HG02938 (cell line): Measurements from ENCODE around the gene TEX54.
"Not testable (repeated sequence)": the region's sequence is repeated elsewhere in the genome, so short reads cannot be mapped to it uniquely, and the experiment has no call there.

Source experiments
- ATAC-seq: cut with Tn5 transposase; IDR thresholded peaks from one replicate; pipeline ENCODE4 v1.9.1; 2021; ENCODE audit warnings: mild to moderate bottlenecking, moderate library complexity; ENCODE audit not compliant: unreplicated experiment

Gene TEX54

GRCh38 chr11:62855571-62856332 lies 23.1 kb upstream of the TEX54 start:
- ATAC-seq = peak; percentile 72

GRCh38 chr11:62854825-62855570 lies 22.4 kb upstream of the TEX54 start:
- no peak for ATAC-seq

GRCh38 chr11:62854013-62854824 lies 21.6 kb upstream of the TEX54 start:
- ATAC-seq = no peak

- no peak for ATAC-seq
Observed at GRCh38 chr11:62853279-62853965, 20.8 kb upstream of the TEX54 start.

GRCh38 chr11:62852523-62853188 lies 20.0 kb upstream of the TEX54 start:
- ATAC-seq = no peak

GRCh38 chr11:62851807-62852522 lies 19.3 kb upstream of the TEX54 start:
- ATAC-seq = no peak

- ATAC-seq = no peak
Observed at GRCh38 chr11:62850911-62851806, 18.5 kb upstream of the TEX54 start.

GRCh38 chr11:62847767-62848314 lies 15.2 kb upstream of the TEX54 start:
- no peak for ATAC-seq

GRCh38 chr11:62846177-62846576 lies 13.5 kb upstream of the TEX54 start:
- ATAC-seq = no peak

GRCh38 chr11:62844154-62844553 lies 11.5 kb upstream of the TEX54 start:
- no peak for ATAC-seq

- no peak for ATAC-seq
Observed at GRCh38 chr11:62843466-62843865, 10.8 kb upstream of the TEX54 start.

- not testable (repeated sequence) for ATAC-seq
Observed at GRCh38 chr11:62842891-62843290, 10.2 kb upstream of the TEX54 start.

- no peak for ATAC-seq
Observed at GRCh38 chr11:62842171-62842741, 9.6 kb upstream of the TEX54 start.

GRCh38 chr11:62841361-62842170 lies 8.9 kb upstream of the TEX54 start:
- peak; percentile 38 for ATAC-seq

- peak; percentile 12 for ATAC-seq
Observed at GRCh38 chr11:62840721-62841360, 8.2 kb upstream of the TEX54 start.

GRCh38 chr11:62839050-62839945 lies 6.7 kb upstream of the TEX54 start, which contains the start of gene WDR74:
Gene WDR74, minus strand, starts transcription at chr11:62839590. Its CDS starts 20 bp downstream, at chr11:62839570.
- ATAC-seq = peak; percentile 44
